Fibroblast of mammary gland (primary cell): ENCODE measurements around the gene EIF3D.

ENCODE experiments used
- DNase-seq: peaks from one replicate; pipeline ENCODE4 v3.0.0-alpha.2; 2010; ENCODE audit warnings: low read depth
- H3K4me3 ChIP-seq: 2 replicates; pipeline ENCODE4 v1.5.1; 2011; ENCODE audit warnings: low read depth, mild to moderate bottlenecking, low read length, moderate library complexity; ENCODE audit not compliant: control insufficient read depth
- TF ChIP-seq, protein P1 (sequence below): conservative IDR thresholded peaks from 2 replicates; pipeline ENCODE4 v1.5.1; 2011; ENCODE audit warnings: low read depth, low read length, inconsistent platforms; ENCODE audit not compliant: control insufficient read depth, insufficient read depth

Gene EIF3D

DNA sequence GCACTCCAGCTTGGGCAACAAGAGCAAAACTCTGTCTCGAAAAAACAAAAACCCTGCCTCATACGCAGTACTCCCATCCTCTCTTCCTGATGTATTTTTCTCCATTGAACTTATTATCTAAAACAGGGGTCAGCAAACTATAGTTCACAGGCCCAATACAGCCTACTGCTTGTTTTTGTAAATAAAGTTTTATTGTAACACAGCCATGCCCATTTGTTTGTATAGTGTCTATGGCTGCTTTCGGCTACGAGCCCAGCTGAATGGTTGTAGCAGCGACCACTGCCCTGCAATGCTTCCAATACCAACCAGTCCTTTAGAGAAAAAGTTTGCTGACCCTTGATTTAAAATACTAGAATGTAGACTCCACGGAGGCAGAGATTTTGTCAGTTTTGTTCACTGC lies 53.6 kb downstream of the EIF3D start:
- TF ChIP-seq, protein P1, sequence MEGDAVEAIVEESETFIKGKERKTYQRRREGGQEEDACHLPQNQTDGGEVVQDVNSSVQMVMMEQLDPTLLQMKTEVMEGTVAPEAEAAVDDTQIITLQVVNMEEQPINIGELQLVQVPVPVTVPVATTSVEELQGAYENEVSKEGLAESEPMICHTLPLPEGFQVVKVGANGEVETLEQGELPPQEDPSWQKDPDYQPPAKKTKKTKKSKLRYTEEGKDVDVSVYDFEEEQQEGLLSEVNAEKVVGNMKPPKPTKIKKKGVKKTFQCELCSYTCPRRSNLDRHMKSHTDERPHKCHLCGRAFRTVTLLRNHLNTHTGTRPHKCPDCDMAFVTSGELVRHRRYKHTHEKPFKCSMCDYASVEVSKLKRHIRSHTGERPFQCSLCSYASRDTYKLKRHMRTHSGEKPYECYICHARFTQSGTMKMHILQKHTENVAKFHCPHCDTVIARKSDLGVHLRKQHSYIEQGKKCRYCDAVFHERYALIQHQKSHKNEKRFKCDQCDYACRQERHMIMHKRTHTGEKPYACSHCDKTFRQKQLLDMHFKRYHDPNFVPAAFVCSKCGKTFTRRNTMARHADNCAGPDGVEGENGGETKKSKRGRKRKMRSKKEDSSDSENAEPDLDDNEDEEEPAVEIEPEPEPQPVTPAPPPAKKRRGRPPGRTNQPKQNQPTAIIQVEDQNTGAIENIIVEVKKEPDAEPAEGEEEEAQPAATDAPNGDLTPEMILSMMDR, result no peak
- no peak overlapping the region for H3K4me3 ChIP-seq
- no peak for DNase-seq

DNA sequence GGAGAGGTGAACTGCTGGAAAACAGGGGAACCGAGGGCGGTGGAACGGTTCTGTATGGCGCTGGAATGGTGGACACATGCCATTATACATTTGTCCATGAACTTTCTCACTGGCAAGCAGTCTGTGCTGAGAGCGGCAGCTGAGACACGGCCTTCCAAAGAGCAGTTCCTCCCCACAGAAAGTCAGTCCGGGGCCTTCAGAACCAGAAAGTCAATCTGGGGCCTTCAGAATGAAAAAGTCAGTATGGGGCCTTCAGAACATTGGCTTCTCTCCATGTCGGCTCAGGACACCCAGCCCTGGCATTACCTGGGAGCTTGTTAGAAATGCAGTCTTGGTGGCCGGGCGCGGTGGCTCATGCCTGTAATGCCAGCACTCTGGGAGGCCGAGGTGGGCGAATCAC lies 56.3 kb downstream of the EIF3D start:
- DNase-seq, result no peak
- TF ChIP-seq, protein P1, result no peak
- no peak overlapping the region for H3K4me3 ChIP-seq

DNA sequence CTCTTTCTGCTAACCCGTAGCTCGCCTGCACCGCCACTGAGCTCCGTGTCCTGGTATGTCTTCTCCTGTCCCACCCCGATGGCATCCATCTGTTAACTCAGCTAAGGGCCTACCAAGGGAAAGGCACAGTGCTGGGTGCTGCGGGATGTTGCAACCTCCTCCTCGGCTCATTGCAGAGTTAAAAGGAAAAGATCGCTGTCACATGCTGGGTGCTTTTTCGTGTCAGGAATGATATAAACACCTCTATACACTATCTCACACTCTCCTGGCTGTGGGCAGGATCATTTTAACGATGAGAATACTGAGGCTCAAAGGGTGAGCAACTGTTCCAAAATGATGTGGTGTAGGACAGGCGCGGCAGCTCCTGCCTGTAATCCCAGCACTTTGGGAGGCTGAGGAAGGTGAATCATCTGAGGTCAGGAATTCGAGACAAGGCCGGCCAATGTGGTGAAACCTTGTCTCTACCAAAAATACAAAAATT lies 57.6 kb downstream of the EIF3D start:
- H3K4me3 ChIP-seq, result no peak overlapping the region
- TF ChIP-seq, protein P1, result no peak

DNA sequence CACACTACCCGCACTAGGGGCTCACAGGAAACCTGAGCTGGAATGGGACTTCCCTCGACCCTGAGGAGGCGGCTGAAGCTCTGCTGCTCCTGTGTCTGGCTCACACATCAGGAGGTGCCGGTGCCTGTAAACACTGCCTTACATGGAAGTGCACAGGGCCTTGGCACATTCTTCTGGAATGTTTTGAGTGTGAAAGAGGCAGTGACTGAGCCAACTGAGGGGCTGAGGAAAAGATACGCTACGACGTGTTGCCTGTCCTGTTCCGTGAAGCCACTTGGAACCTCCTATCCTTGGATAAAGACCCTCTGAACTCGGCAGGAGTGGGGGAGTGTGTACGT lies 58.0 kb downstream of the EIF3D start:
- TF ChIP-seq, protein P1, result no peak
- no peak overlapping the region for H3K4me3 ChIP-seq
- peak; percentile 24 for DNase-seq

More for the DNA sequence above, 57.6 kb downstream of the EIF3D start:
- peak; percentile 75 for DNase-seq

DNA sequence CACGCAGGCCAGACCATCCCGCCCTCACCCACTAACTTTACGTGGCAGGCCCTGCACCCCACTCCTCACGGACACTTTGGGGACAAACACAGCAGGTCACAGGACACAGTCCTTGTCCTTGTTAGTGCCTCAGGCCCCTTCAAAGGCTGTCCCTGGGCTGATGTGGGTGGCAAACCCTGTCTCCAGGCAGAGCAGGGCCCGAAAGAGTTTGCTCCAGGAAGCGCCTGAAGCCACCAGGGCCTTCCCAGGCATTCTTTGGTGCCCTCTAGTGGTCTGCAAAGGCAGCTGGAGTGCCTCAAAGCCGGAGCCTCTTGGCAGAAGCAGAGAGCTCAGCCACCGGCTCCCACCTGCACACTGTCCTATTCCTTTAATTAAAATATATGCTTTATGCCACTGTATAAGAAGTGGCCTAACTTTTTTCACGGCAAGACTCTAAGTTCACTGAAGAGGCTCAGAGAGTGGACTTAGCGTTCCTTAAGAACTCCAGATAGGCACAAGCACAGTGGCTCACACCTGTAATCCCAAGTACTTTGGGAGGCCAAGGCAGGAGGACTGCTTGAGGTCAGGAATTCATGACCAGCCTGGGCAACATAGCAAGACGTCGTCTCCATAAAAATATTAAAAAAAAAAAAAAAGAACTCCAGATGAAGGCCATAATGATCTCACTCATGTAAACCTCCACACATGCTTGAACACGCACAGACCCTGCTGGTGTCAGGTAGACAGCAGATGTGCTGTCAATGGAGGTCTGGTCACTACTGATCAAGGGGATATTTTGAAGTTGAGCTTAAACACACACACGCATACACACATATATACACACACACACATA lies 58.6 kb downstream of the EIF3D start:
- TF ChIP-seq, protein P1, result peak; percentile 99
- peak; percentile 87 for DNase-seq
- no peak overlapping the region for H3K4me3 ChIP-seq

DNA sequence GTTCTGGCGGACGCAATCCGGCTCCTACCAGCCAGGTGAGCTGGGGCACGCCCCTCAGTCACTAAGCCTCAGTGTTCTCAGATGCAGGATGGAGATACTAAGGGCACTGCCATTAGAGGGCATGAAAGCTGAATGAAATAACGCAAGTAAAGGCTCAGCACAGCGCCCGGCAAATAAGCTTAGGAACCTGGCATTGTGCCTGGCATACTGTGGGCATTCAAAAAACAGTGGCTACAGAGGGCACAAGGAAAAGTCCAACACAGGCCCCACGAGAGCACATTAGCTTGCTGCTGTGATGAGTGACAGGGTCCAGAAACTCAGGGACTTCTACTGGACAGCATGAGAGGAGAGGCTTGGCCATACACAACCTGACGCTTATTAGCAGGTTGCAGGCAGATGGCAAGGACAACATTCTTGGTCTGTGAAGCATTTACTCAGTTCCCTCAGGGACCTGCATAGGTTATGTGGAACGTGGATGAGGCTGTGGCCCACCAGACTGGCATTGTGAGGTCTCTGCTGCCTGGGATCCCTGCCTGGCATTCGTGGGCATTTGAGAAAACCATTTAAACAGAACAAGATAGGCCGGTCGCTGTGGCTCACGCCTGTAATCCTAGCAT lies 59.8 kb downstream of the EIF3D start:
- TF ChIP-seq, protein P1, result no peak
- DNase-seq, result no peak
- H3K4me3 ChIP-seq, result no peak overlapping the region
